Uterus (tissue), 2 donors: ENCODE measurements around the gene ZNF579.

Experiments used
- CTCF ChIP-seq, 4 experiments: fragments of 200-600 bp in 2 of 4; fragments of 450-650 bp in 2 of 4; sonication (generic) in 2 of 4; IDR thresholded peaks; one replicate each; pipeline ENCODE4 v1.5.1; 2016 to 2019; ENCODE audit warnings: antibody characterized with exemption in 4 of 4, mild to moderate bottlenecking in 2 of 4, moderate library complexity in 1 of 4
- POLR2A ChIP-seq, 2 donors: fragments of 450-650 bp; IDR thresholded peaks; one replicate each; pipeline ENCODE4 v1.6.1; 2016; ENCODE audit warnings: antibody characterized with exemption in 2 of 2, mild to moderate bottlenecking in 1 of 2, moderate library complexity in 1 of 2

- TF ChIP-seq CTCF (IDR thresholded peaks at IDR 0.05), result no peak
- no peak for TF ChIP-seq POLR2A (IDR thresholded peaks at IDR 0.05)
Observed at GRCh38 chr19:55615543-55616394, 35.1 kb upstream of the ZNF579 start.
